GM19463 (cell line): ENCODE results near the gene LDLRAP1.

Source experiments
- ATAC-seq: cut with Tn5 transposase; IDR thresholded peaks from one replicate; pipeline ENCODE4 v1.9.1; 2021; ENCODE audit warnings: mild to moderate bottlenecking, moderate library complexity; ENCODE audit not compliant: unreplicated experiment

The LDLRAP1 gene

GRCh38 chr1:25560788-25561187 is 17.4 kb downstream of the LDLRAP1 start:
- ATAC-seq = no peak

GRCh38 chr1:25561421-25562100 is 18.2 kb downstream of the LDLRAP1 start:
- no peak for ATAC-seq

GRCh38 chr1:25562101-25562927 is 18.9 kb downstream of the LDLRAP1 start:
- peak; percentile 67 for ATAC-seq

GRCh38 chr1:25562928-25563283 is 19.5 kb downstream of the LDLRAP1 start:
- no peak for ATAC-seq

GRCh38 chr1:25563330-25564215 is 20.2 kb downstream of the LDLRAP1 start:
- ATAC-seq = no peak

GRCh38 chr1:25564777-25565574 is 21.6 kb downstream of the LDLRAP1 start:
- no peak for ATAC-seq

GRCh38 chr1:25565626-25566025 is 22.2 kb downstream of the LDLRAP1 start:
- ATAC-seq = no peak

GRCh38 chr1:25566176-25566729 is 22.8 kb downstream of the LDLRAP1 start:
- ATAC-seq = no peak

GRCh38 chr1:25566730-25567341 is 23.4 kb downstream of the LDLRAP1 start:
- ATAC-seq = no peak

- no peak for ATAC-seq
Observed at GRCh38 chr1:25567710-25568089, 24.3 kb downstream of the LDLRAP1 start.

GRCh38 chr1:25568090-25568833 is 24.9 kb downstream of the LDLRAP1 start:
- ATAC-seq = no peak

- no peak for ATAC-seq
Observed at GRCh38 chr1:25568834-25569596, 25.6 kb downstream of the LDLRAP1 start.

GRCh38 chr1:25569597-25570396 is 26.4 kb downstream of the LDLRAP1 start:
- ATAC-seq = no peak

GRCh38 chr1:25570798-25571521 is 27.6 kb downstream of the LDLRAP1 start:
- no peak for ATAC-seq

GRCh38 chr1:25571522-25571970 is 28.1 kb downstream of the LDLRAP1 start:
- ATAC-seq = no peak

- ATAC-seq = no peak
Observed at GRCh38 chr1:25572107-25572506, 28.7 kb downstream of the LDLRAP1 start.
